Progenitor cell of endocrine pancreas (in vitro differentiated cells): ENCODE measurements around the gene RNF222. TPM values are rescaled to one million over a fixed set of nuclear protein-coding genes. Genes with fewer than 3 reads are reported as not detected.

Experiments used
- DNase-seq: peaks from one replicate; pipeline ENCODE4 v3.0.0; 2021; ENCODE audit warnings: low spot score; ENCODE audit not compliant: unreplicated experiment
- H3K27ac Mint-ChIP-seq: 2 replicates; pipeline ENCODE4 v1.8.0; 2021; ENCODE audit warnings: mild to moderate bottlenecking, moderate library complexity, mixed read lengths
- H3K27me3 Mint-ChIP-seq: 2 replicates; pipeline ENCODE4 v1.8.0; 2021; ENCODE audit warnings: mixed read lengths
- H3K36me3 Mint-ChIP-seq: 2 replicates; pipeline ENCODE4 v1.8.0; 2022; ENCODE audit warnings: mixed read lengths; ENCODE audit not compliant: insufficient read depth
- H3K4me1 Mint-ChIP-seq: 2 replicates; pipeline ENCODE4 v1.8.0; 2021; ENCODE audit warnings: low read depth, mixed read lengths
- H3K4me3 Mint-ChIP-seq: 2 replicates; pipeline ENCODE4 v1.8.0; 2021; ENCODE audit warnings: low read depth, mild to moderate bottlenecking, moderate library complexity, mixed read lengths
- H3K9me3 Mint-ChIP-seq: 2 replicates; pipeline ENCODE4 v1.8.0; 2021; ENCODE audit warnings: low read depth, mixed read lengths
- CTCF ChIP-seq: fragments of 200-600 bp; sonication (generic); IDR thresholded peaks from one replicate; pipeline ENCODE4 v1.5.0; 2021; ENCODE audit warnings: antibody characterized with exemption, mild to moderate bottlenecking; ENCODE audit not compliant: unreplicated experiment
- total RNA-seq: library from RNA; stranded (reverse); gene quantifications from 2 replicates; pipeline ENCODE4 v1.2.1, GENCODE V29; 2021

RNF222 gene
- total RNA-seq, 1 donor from 2014 or later, result not detected

DNA sequence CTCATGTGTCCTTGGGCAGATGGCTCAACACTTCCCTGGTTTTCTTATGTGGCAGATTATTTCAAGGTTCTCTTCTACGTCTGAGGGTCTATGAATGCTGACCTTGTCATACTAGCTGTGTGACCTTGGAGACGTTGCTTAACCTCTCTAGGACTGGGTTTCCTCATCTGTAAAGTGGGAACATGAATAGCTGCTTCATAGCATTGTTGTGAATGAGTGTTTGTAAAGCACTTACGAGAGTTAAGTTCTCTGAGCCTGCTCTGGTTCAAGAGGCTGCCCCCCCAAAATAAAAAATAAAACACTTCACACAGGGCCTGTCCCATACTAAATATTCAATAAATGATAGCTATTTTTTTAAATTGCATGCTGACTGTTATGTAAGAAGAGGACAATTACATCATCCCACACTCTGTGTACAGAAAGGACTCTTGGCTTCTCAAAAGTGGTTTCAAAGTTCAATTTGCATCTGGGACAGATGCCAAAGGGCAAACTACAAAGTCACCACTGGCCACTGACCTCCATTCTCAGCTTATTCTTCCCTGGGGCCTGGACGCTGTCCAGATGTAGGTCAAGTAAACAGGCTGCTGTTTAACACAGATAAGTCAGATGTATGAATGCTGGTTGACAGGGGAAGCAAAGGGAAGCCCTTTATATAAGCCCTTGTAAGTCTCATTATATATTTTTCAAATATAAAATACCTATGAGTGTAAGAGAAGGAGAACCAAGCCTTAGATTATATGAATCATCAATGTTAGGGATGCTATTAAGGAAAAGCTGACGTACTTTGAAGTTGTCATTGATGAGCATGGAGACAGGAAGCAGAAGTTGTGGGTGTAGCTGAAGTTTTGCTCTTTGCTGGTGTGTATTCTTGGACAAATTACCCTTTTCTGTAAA, 22.7 kb upstream of the RNF222 start:
- no peak for TF ChIP-seq CTCF
- no peaks in the 10 kb centered on the region for H3K36me3 Mint-ChIP-seq
- DNase-seq, result no peak
- H3K27ac Mint-ChIP-seq, result no peak overlapping the region
- H3K4me1 Mint-ChIP-seq, result no peaks in the 10 kb centered on the region
- no peak overlapping the region for H3K4me3 Mint-ChIP-seq
- H3K9me3 Mint-ChIP-seq, result no peaks in the 10 kb centered on the region
- peaks cover 23% of the 10 kb centered on the region for H3K27me3 Mint-ChIP-seq

DNA sequence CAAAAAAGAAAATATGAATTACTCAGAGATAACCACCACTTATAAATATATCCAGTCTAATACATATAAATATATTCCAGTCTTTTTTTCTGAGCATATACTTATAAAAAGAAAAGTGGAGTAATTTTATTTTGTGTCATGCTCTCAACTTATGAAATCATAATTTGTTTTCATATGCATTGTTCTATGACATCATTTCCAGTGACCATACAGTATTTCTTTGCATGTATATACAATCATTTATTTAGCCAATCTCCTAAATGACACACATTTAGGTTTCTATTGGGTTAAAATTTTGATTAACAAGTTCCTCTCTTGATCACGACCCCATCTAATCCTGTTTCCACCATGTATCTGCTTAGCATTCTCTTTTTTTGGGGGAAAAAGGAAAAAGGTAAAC, 21.7 kb upstream of the RNF222 start:
- no peak for DNase-seq
- Mint-ChIP-seq H3K27me3 (peaks cover 23% of the 10 kb centered on the region), H3K9me3 (no peaks in the 10 kb centered on the region), H3K36me3 (no peaks in the 10 kb centered on the region), H3K27ac (no peak overlapping the region), H3K4me3 (no peak overlapping the region), H3K4me1 (no peaks in the 10 kb centered on the region)
- no peak for TF ChIP-seq CTCF

- Mint-ChIP-seq H3K27ac (no peak overlapping the region), H3K36me3 (no peaks in the 10 kb centered on the region), H3K9me3 (no peaks in the 10 kb centered on the region), H3K4me1 (no peaks in the 10 kb centered on the region), H3K27me3 (peaks cover 23% of the 10 kb centered on the region), H3K4me3 (no peak overlapping the region)
- no peak for DNase-seq
- TF ChIP-seq CTCF, result no peak
Observed at GRCh38 chr17:8418471-8418870, 20.8 kb upstream of the RNF222 start.

DNA sequence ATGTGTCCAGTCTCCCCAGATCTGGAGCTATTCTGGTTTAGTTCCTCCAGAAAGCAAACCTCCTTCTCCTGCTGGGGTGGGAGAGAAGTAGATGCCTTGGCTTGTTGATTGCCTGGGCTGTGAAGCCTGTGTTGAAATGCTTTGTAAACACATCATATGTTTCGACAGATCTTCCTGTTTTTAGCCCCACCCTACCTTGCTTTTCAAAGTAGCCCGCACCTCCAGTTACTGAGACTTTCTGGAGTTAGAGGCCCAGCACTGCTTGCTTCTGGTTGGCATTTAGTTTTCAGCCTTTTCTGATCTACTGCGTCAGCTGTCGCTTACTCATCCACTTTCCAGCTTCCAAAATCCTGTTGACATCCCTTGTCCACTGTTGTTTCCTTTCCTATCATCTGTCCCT, 20.2 kb upstream of the RNF222 start:
- DNase-seq, result no peak
- Mint-ChIP-seq H3K4me3 (no peak overlapping the region), H3K27ac (no peak overlapping the region), H3K9me3 (no peaks in the 10 kb centered on the region), H3K36me3 (no peaks in the 10 kb centered on the region), H3K4me1 (no peaks in the 10 kb centered on the region), H3K27me3 (peaks cover 23% of the 10 kb centered on the region)
- TF ChIP-seq CTCF, result no peak

DNA sequence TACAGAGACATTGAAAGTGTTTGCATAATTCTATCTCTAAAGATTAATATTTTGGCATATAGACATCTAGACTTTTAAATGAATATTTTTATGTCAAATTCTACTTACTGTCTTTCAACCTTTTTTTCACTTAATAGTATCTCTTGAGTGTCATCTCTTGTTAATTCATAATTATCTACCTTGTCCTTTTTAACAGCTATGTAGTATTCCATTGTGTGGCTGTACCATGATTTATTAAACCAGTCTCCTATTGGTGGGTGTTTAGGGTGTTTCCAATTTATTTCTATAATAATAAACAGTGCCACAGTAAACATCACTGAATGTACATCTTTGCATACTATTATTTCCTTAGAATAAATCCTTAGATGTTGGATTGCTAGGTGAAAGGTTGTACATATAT, 16.3 kb upstream of the RNF222 start:
- no peaks in the 10 kb centered on the region for H3K4me1 Mint-ChIP-seq
- H3K27me3 Mint-ChIP-seq, result peaks cover 31% of the 10 kb centered on the region
- no peaks in the 10 kb centered on the region for H3K36me3 Mint-ChIP-seq
- DNase-seq, result no peak
- H3K27ac Mint-ChIP-seq, result no peak overlapping the region
- no peak for TF ChIP-seq CTCF
- no peaks in the 10 kb centered on the region for H3K9me3 Mint-ChIP-seq
- no peak overlapping the region for H3K4me3 Mint-ChIP-seq
